ENCODE measurements around the gene COX4I1. TPM values are rescaled to one million over a fixed set of nuclear protein-coding genes. Genes with fewer than 3 reads are reported as not detected.
A peak's percentile ranks its signal among the peaks of the same experiment; 100 is the strongest.

COX4I1 gene
- polyA plus RNA-seq, 3 donors = 985 to 1,312 (median 1,132) TPM

DNA sequence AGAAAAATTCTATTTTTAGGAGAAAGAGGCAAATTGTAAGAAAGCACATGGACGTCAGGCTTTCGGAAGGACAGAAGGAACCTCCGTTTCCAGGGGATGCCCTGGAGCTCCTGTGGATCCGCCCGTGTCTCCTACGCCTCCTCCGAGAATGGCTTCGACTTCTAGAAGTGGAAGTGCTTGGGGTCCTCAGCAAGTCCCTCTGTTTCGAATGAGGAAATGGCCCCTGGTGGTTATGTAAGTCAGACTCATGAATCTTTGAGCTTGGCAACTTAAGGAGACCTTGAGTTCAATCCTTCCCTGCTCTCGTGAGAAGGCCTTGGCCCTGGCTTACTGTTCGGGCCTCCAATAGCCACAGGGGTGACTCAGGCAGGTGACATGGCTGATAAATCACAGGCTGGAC lies 38.9 kb downstream of the COX4I1 start:
- H3K27ac Mint-ChIP-seq = peak overlapping the region; percentile 69 to 91 (median 89)
- Histone ChIP-seq H3K9ac (ENCODE audit: insufficient read depth, low read length, poor library complexity, severe bottlenecking) (peak overlapping the region; percentile 16), H2AFZ (ENCODE audit: insufficient read depth, low read depth, low read length, poor library complexity, severe bottlenecking) (no peak overlapping the region), H3K79me2 (ENCODE audit: insufficient read depth, low read length) (no peaks in the 10 kb centered on the region), H3K4me1 (ENCODE audit: control insufficient read depth in 1 of 2, insufficient read depth in 2 of 2, low read length in 2 of 2) (peaks cover 46 to 47% of the 10 kb centered on the region in 2 donors), H3K36me3 (replicated peaks in 1 of 2; ENCODE audit: control insufficient read depth in 1 of 2, insufficient read depth in 2 of 2, low read length in 2 of 2) (no peaks in the 10 kb centered on the region), H3K4me2 (replicated peaks; ENCODE audit: extremely low read depth, low read length, poor library complexity, severe bottlenecking) (peak overlapping the region; percentile 37), H3K27me3 (ENCODE audit: control insufficient read depth in 2 of 2, insufficient read depth in 2 of 2, low read length in 2 of 2) (no peaks in the 10 kb centered on the region), H3K27ac (ENCODE audit: low read depth in 1 of 2, low read length in 2 of 2) (peak overlapping the region; percentile 76 to 78), H3K9me3 (replicated peaks in 1 of 2; ENCODE audit: control insufficient read depth in 1 of 2, insufficient read depth in 1 of 2, low read length in 2 of 2) (peaks cover 0 to 6% of the 10 kb centered on the region in 2 donors), H4K20me1 (ENCODE audit: insufficient read depth, low read length) (no peaks in the 10 kb centered on the region), H3K4me3 (replicated peaks in 1 of 3; ENCODE audit: low read depth in 2 of 3, low read length in 3 of 3) (peak overlapping the region in 1 of 3 experiments; percentile 45)
- TF ChIP-seq, protein P1, sequence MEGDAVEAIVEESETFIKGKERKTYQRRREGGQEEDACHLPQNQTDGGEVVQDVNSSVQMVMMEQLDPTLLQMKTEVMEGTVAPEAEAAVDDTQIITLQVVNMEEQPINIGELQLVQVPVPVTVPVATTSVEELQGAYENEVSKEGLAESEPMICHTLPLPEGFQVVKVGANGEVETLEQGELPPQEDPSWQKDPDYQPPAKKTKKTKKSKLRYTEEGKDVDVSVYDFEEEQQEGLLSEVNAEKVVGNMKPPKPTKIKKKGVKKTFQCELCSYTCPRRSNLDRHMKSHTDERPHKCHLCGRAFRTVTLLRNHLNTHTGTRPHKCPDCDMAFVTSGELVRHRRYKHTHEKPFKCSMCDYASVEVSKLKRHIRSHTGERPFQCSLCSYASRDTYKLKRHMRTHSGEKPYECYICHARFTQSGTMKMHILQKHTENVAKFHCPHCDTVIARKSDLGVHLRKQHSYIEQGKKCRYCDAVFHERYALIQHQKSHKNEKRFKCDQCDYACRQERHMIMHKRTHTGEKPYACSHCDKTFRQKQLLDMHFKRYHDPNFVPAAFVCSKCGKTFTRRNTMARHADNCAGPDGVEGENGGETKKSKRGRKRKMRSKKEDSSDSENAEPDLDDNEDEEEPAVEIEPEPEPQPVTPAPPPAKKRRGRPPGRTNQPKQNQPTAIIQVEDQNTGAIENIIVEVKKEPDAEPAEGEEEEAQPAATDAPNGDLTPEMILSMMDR (IDR thresholded peaks at IDR 0.05) = no peak
- H3K9me3 Mint-ChIP-seq = peaks cover 2 to 9% (median 6%) of the 10 kb centered on the region in 7 donors
- H3K4me1 Mint-ChIP-seq = peaks cover 48% of the 10 kb centered on the region
- H3K27me3 Mint-ChIP-seq (ENCODE audit: low read depth in 3 of 3) = peaks cover 2 to 17% (median 9%) of the 10 kb centered on the region in 3 donors
- intact Hi-C loops (cut with micrococcal nuclease) = no loop called here
- H3K4me3 Mint-ChIP-seq = peak overlapping the region in 1 of 2 donors; percentile 70
- WGBS (ENCODE audit: insufficient coverage) = 12% methylated on average over 8 of the region's 11 CpGs
- DNase-seq = peak; percentile 85 to 95 (median 92)
- peaks cover 4% of the 10 kb centered on the region in 2 donors for H3K36me3 Mint-ChIP-seq

DNA sequence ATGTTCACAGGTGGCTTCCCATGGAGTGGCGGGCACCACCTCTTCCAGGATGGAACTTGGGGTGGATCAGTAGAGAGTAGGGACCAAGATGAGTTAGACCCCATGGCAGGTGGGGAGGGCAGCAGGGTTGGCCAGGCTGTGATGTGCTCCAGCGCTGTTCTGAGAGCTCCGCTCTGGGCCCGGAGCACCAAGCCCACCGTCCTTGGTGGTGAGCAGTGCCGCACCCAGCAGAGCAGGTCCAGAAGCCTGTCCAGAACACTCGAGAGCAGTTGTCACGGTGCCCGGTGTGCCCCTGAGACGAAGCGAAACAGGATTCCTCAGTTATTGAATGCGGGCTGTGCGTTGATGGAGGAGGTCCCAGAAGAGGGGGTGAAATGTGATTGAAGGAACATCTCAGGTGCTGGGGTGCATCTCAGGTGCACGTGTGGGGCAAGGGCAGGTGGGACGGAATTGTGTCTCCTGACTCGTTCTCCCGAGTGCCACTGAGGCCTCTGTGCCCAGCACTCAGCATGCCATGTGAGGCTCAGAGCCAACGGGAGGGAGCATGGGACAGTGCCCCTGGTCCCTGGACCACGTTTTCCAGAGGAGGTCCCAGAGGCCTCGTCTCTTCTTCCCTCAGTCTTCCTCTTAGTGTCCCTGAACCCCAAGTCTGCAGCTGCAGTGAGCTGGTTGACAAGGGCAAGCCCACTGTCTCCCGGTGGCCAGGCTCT lies 39.5 kb downstream of the COX4I1 start:
- Mint-ChIP-seq H3K27me3 (ENCODE audit: low read depth in 3 of 3) (peaks cover 4 to 17% (median 9%) of the 10 kb centered on the region in 3 donors), H3K36me3 (peaks cover 4% of the 10 kb centered on the region in 2 donors), H3K9me3 (peaks cover 0 to 8% (median 5%) of the 10 kb centered on the region in 7 donors), H3K4me3 (peak overlapping the region in 1 of 2 donors; percentile 70), H3K27ac (peak overlapping the region; percentile 69 to 91 (median 89)), H3K4me1 (peaks cover 45% of the 10 kb centered on the region)
- Histone ChIP-seq H2AFZ (ENCODE audit: insufficient read depth, low read depth, low read length, poor library complexity, severe bottlenecking) (no peak overlapping the region), H3K27ac (ENCODE audit: low read depth in 1 of 2, low read length in 2 of 2) (peak overlapping the region; percentile 76 to 78), H3K4me3 (replicated peaks in 1 of 3; ENCODE audit: low read depth in 2 of 3, low read length in 3 of 3) (peak overlapping the region in 1 of 3 experiments; percentile 45), H3K9ac (ENCODE audit: insufficient read depth, low read length, poor library complexity, severe bottlenecking) (peak overlapping the region; percentile 16), H3K27me3 (ENCODE audit: control insufficient read depth in 2 of 2, insufficient read depth in 2 of 2, low read length in 2 of 2) (no peaks in the 10 kb centered on the region), H3K36me3 (replicated peaks in 1 of 2; ENCODE audit: control insufficient read depth in 1 of 2, insufficient read depth in 2 of 2, low read length in 2 of 2) (no peaks in the 10 kb centered on the region), H4K20me1 (ENCODE audit: insufficient read depth, low read length) (no peaks in the 10 kb centered on the region), H3K79me2 (ENCODE audit: insufficient read depth, low read length) (no peaks in the 10 kb centered on the region), H3K4me1 (ENCODE audit: control insufficient read depth in 1 of 2, insufficient read depth in 2 of 2, low read length in 2 of 2) (peaks cover 42% of the 10 kb centered on the region in 2 donors), H3K9me3 (replicated peaks in 1 of 2; ENCODE audit: control insufficient read depth in 1 of 2, insufficient read depth in 1 of 2, low read length in 2 of 2) (peaks cover 0 to 6% of the 10 kb centered on the region in 2 donors), H3K4me2 (replicated peaks; ENCODE audit: extremely low read depth, low read length, poor library complexity, severe bottlenecking) (peak overlapping the region; percentile 37)
- DNase-seq = no peak
- TF ChIP-seq, protein P1 (IDR thresholded peaks at IDR 0.05) = no peak
- intact Hi-C loops (cut with micrococcal nuclease) = no loop called here
- 94% methylated on average over 19 of the region's 21 CpGs for WGBS (ENCODE audit: insufficient coverage)

Data from CD14-positive monocyte (primary cell).